WI38 (cell line): ENCODE measurements around the gene CLSTN3.

Experiments used
- H3K4me3 ChIP-seq: 2 replicates; pipeline ENCODE4 v1.5.1; 2011; ENCODE audit warnings: low read depth, mild to moderate bottlenecking, control low read depth, low read length
- CTCF ChIP-seq: IDR thresholded peaks from 2 replicates; pipeline ENCODE4 v1.5.1; 2012; ENCODE audit warnings: low read depth, mild to moderate bottlenecking, control low read depth, low read length

The CLSTN3 gene

GRCh38 chr12:7118881-7119280, 11.3 kb upstream of the CLSTN3 start:
- TF ChIP-seq CTCF, result no peak
- H3K4me3 ChIP-seq, result no peak overlapping the region

GRCh38 chr12:7120166-7120565, 10.0 kb upstream of the CLSTN3 start:
- no peak for TF ChIP-seq CTCF
- H3K4me3 ChIP-seq, result no peak overlapping the region

- TF ChIP-seq CTCF, result no peak
- H3K4me3 ChIP-seq, result no peak overlapping the region
Observed at GRCh38 chr12:7121324-7121723, 8.8 kb upstream of the CLSTN3 start.

- TF ChIP-seq CTCF, result no peak
- no peak overlapping the region for H3K4me3 ChIP-seq
Observed at GRCh38 chr12:7122811-7123769, 7.1 kb upstream of the CLSTN3 start.

- TF ChIP-seq CTCF, result no peak
- no peak overlapping the region for H3K4me3 ChIP-seq
Observed at GRCh38 chr12:7123806-7124522, 6.2 kb upstream of the CLSTN3 start.

- TF ChIP-seq CTCF, result no peak
- no peak overlapping the region for H3K4me3 ChIP-seq
Observed at GRCh38 chr12:7125632-7126227, 4.4 kb upstream of the CLSTN3 start.
